ENCODE results near the gene WDFY3. TPM values are rescaled to one million over a fixed set of nuclear protein-coding genes. Genes with fewer than 3 reads are reported as not detected.

The WDFY3 gene
- total RNA-seq, 1 experiment from 2014 or later, result 39.9 TPM

DNA sequence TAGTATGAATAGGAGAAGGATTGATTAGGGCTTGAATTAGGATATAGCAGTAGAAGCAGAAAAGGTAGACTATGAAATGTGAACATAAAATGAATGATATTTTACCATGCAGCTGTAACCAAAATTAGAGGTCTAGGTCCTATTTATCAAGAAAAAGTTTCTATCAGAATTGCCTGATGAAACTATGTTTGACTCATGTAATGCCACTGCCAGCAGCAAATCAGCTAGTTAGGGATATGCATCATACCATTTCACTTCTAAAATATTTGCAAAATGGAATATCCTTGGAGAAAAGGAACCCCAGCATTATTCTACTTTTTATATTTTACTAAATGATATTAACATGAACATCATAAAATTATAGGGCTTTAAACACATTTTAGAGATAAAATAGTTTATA, 188.4 kb downstream of the WDFY3 start:
- Histone ChIP-seq H3K27ac (ENCODE audit: low read depth, low read length) (no peak overlapping the region), H4K20me1 (ENCODE audit: insufficient read depth) (no peaks in the 10 kb centered on the region), H3K36me3 (ENCODE audit: control insufficient read depth in 1 of 2, insufficient read depth in 2 of 2, low read length in 2 of 2) (peaks cover 2 to 10% of the 10 kb centered on the region in 2 experiments; a peak in 2 of 4 replicates), H3K9me3 (ENCODE audit: control insufficient read depth in 1 of 2, insufficient read depth in 1 of 2, low read depth in 1 of 2, low read length in 2 of 2) (no peaks in the 10 kb centered on the region; a peak in 1 of 4 replicates), H3K4me3 (replicated peaks in 1 of 2; ENCODE audit: low read depth in 1 of 2, low read length in 2 of 2) (no peak overlapping the region), H3K27me3 (ENCODE audit: insufficient read depth, low read length) (no peaks in the 10 kb centered on the region), H3K79me2 (ENCODE audit: insufficient read depth, low read length) (no peaks in the 10 kb centered on the region), H3K4me1 (ENCODE audit: control insufficient read depth in 1 of 2, insufficient read depth in 2 of 2, low read length in 2 of 2) (no peaks in the 10 kb centered on the region), H2AFZ (ENCODE audit: low read depth, low read length, poor library complexity, severe bottlenecking) (no peak overlapping the region), H3K4me2 (ENCODE audit: low read length) (no peak overlapping the region), H3K9ac (ENCODE audit: low read length) (no peak overlapping the region), H3K9me2 (ENCODE audit: insufficient read depth) (no peaks in the 10 kb centered on the region)
- no peak for ATAC-seq
- no peak for DNase-seq (ENCODE audit: low read depth, low spot score)
- RAD21 ChIA-PET (ENCODE audit: low non-redundant PET in 1 of 2, low total read pairs in 2 of 2, uncharacterized antibody in 2 of 2, unreplicated experiment in 2 of 2), result no interaction called here
- CTCF ChIA-PET, result no interaction called here
- POLR2A ChIA-PET, result no interaction called here
- intact Hi-C loops (cut with micrococcal nuclease), result no loop called here
- BruUV-seq (replicated peaks), result no TSS peak
- TF ChIP-seq JUND (IDR thresholded peaks at IDR 0.05) (no peak), SIN3A (IDR thresholded peaks at IDR 0.05; ENCODE audit: low read depth) (no peak), EGR1 (IDR thresholded peaks at IDR 0.05; ENCODE audit: low read depth) (no peak), EZH2phosphoT487 (IDR thresholded peaks at IDR 0.05; ENCODE audit: borderline replicate concordance) (no peak), TCF7L2 (IDR thresholded peaks at IDR 0.05; ENCODE audit: borderline replicate concordance, extremely low read depth, insufficient read depth, insufficient read length) (no peak), SP1 (IDR thresholded peaks at IDR 0.05; ENCODE audit: low read depth) (no peak), CTCF (IDR thresholded peaks at IDR 0.05 in 2 of 3, conservative IDR thresholded peaks at IDR 0.05 in 1 of 3; ENCODE audit: borderline replicate concordance in 1 of 3, insufficient read depth in 1 of 3, low read depth in 2 of 3, low read length in 2 of 3) (no peak), POLR2A (IDR thresholded peaks at IDR 0.05; ENCODE audit: borderline replicate concordance, extremely low read depth, insufficient read depth, insufficient read length) (no peak), POLR2AphosphoS5 (IDR thresholded peaks at IDR 0.05; ENCODE audit: low read depth, low read length) (no peak), ZNF274 (IDR thresholded peaks at IDR 0.05; ENCODE audit: low read depth, low read length) (no peak), ZBTB33 (IDR thresholded peaks at IDR 0.05; ENCODE audit: extremely low read depth, insufficient replicate concordance, low read length) (no peak), ZFX (IDR thresholded peaks at IDR 0.05) (no peak), SRF (IDR thresholded peaks at IDR 0.05; ENCODE audit: low read depth) (no peak), ELF1 (IDR thresholded peaks at IDR 0.05; ENCODE audit: borderline replicate concordance, low read depth) (no peak), CEBPB (IDR thresholded peaks at IDR 0.05; ENCODE audit: low read depth) (no peak), YY1 (IDR thresholded peaks at IDR 0.05; ENCODE audit: extremely low read depth, insufficient replicate concordance, low read depth, low read length) (no peak)
- TF ChIP-seq, protein P1, sequence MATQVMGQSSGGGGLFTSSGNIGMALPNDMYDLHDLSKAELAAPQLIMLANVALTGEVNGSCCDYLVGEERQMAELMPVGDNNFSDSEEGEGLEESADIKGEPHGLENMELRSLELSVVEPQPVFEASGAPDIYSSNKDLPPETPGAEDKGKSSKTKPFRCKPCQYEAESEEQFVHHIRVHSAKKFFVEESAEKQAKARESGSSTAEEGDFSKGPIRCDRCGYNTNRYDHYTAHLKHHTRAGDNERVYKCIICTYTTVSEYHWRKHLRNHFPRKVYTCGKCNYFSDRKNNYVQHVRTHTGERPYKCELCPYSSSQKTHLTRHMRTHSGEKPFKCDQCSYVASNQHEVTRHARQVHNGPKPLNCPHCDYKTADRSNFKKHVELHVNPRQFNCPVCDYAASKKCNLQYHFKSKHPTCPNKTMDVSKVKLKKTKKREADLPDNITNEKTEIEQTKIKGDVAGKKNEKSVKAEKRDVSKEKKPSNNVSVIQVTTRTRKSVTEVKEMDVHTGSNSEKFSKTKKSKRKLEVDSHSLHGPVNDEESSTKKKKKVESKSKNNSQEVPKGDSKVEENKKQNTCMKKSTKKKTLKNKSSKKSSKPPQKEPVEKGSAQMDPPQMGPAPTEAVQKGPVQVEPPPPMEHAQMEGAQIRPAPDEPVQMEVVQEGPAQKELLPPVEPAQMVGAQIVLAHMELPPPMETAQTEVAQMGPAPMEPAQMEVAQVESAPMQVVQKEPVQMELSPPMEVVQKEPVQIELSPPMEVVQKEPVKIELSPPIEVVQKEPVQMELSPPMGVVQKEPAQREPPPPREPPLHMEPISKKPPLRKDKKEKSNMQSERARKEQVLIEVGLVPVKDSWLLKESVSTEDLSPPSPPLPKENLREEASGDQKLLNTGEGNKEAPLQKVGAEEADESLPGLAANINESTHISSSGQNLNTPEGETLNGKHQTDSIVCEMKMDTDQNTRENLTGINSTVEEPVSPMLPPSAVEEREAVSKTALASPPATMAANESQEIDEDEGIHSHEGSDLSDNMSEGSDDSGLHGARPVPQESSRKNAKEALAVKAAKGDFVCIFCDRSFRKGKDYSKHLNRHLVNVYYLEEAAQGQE (IDR thresholded peaks at IDR 0.05; ENCODE audit: low read depth), result no peak
- TF ChIP-seq, protein P2, sequence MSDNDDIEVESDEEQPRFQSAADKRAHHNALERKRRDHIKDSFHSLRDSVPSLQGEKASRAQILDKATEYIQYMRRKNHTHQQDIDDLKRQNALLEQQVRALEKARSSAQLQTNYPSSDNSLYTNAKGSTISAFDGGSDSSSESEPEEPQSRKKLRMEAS (IDR thresholded peaks at IDR 0.05), result no peak

Measured in HCT116 (cell line).